ENCODE data around the gene E2F2.

E2F2 gene

GRCh38 chr1:23539698-23540266 is 8.7 kb upstream of the E2F2 start (continued):
- TF ChIP-seq ZNF280C (tag by site-specific recombination; IDR thresholded peaks at IDR 0.05) (no peak), EGR2 (tag by site-specific recombination; IDR thresholded peaks at IDR 0.05; ENCODE audit: low read depth) (no peak), PRDM10 (tag by site-specific recombination; IDR thresholded peaks at IDR 0.05) (peak; percentile 95), ZNF10 (tag by site-specific recombination; IDR thresholded peaks at IDR 0.05) (0 out of 2 replicates have a peak, but pooled peaks have one; percentile 27), ZFP37 (tag by site-specific recombination; IDR thresholded peaks at IDR 0.05) (peak; percentile 85), ZNF202 (tag by site-specific recombination; IDR thresholded peaks at IDR 0.05; ENCODE audit: borderline replicate concordance) (no peak), ZNF426 (tag by site-specific recombination; IDR thresholded peaks at IDR 0.05) (no peak), PATZ1 (tag by site-specific recombination; IDR thresholded peaks at IDR 0.05) (peak; percentile 61; the same call in 1 of the 2 replicates)

- ChIA-PET POLR2A (interaction anchor here (0.7 kb wide), 1 partner anchor 40 kb away, joined by 3 read pairs; no protein-coding TSS in a partner anchor), CTCF (interaction anchor here (3.4 to 5.8 kb wide), 2 partner anchors 40 to 41 kb away, joined by 36 to 149 read pairs; no protein-coding TSS in a partner anchor)
- no peak overlapping the region for H3K27ac ChIP-seq (ENCODE audit: extremely low read depth, low read depth, low read length)
- no peaks in the 10 kb centered on the region for H3K9me3 ChIP-seq (ENCODE audit: control insufficient read depth, insufficient read depth, low read depth, low read length)
- no peak overlapping the region for H3K4me3 ChIP-seq (ENCODE audit: low read depth, low read length)
- no peaks in the 10 kb centered on the region for H3K36me3 ChIP-seq (ENCODE audit: control insufficient read depth in 2 of 2, insufficient read depth in 1 of 2, low read length in 2 of 2)
- H3K4me1 ChIP-seq (ENCODE audit: control insufficient read depth, insufficient read depth, low read length): no peaks in the 10 kb centered on the region
- no peak for TF ChIP-seq ZNF398 (tag by site-specific recombination; IDR thresholded peaks at IDR 0.05)
- TF ChIP-seq GLIS1 (tag by site-specific recombination; IDR thresholded peaks at IDR 0.05): no peak
- no peak for TF ChIP-seq ZFP41 (tag by site-specific recombination; IDR thresholded peaks at IDR 0.05; ENCODE audit: borderline replicate concordance)
- TF ChIP-seq MYNN (tag by site-specific recombination; IDR thresholded peaks at IDR 0.05; ENCODE audit: borderline replicate concordance): no peak
- no peak for TF ChIP-seq ZNF777 (tag by site-specific recombination; IDR thresholded peaks at IDR 0.05; ENCODE audit: borderline replicate concordance)
- no peak for TF ChIP-seq ZNF704 (tag by site-specific recombination; IDR thresholded peaks at IDR 0.05)
- TF ChIP-seq ZNF76 (tag by site-specific recombination; IDR thresholded peaks at IDR 0.05; ENCODE audit: borderline replicate concordance, low read depth): no peak
- TF ChIP-seq SP7 (tag by site-specific recombination; IDR thresholded peaks at IDR 0.05): no peak
- no peak for TF ChIP-seq ZNF24 (tag by site-specific recombination; IDR thresholded peaks at IDR 0.05)
- no peak for TF ChIP-seq ZSCAN5A (tag by site-specific recombination; IDR thresholded peaks at IDR 0.05)
- no peak for TF ChIP-seq ZNF223 (tag by site-specific recombination; IDR thresholded peaks at IDR 0.05)
- no peak for TF ChIP-seq ZNF416 (tag by site-specific recombination; IDR thresholded peaks at IDR 0.05)
- no peak for TF ChIP-seq ZNF175 (tag by site-specific recombination; IDR thresholded peaks at IDR 0.05)
- no peak for TF ChIP-seq ZSCAN16 (tag by site-specific recombination; IDR thresholded peaks at IDR 0.05)
Observed at GRCh38 chr1:23537296-23537973, 6.4 kb upstream of the E2F2 start.
